DND-41 (cell line): Measurements from ENCODE around the gene ZFP64.

Experiments
- ATAC-seq: fragments of 200-7000 bp; cut with Tn5 transposase; 3 replicates; pipeline ENCODE4 v1.9.1; 2021; ENCODE audit warnings: low read depth; ENCODE audit not compliant: insufficient read depth
- DNase-seq: peaks from one replicate; pipeline ENCODE4 v3.0.0-alpha.2; 2020
- H2AFZ ChIP-seq: 2 replicates; pipeline ENCODE4 v1.6.0; 2012; ENCODE audit warnings: low read depth, low read length
- H3K27ac ChIP-seq: 2 replicates; pipeline ENCODE4 v1.5.1; 2012; ENCODE audit warnings: low read length, inconsistent platforms
- H3K27me3 ChIP-seq: fragments of 200-600 bp; sonication (generic); 2 replicates; pipeline ENCODE4 v1.6.0; 2012; ENCODE audit warnings: low read length, mild to moderate bottlenecking, inconsistent platforms; ENCODE audit not compliant: insufficient read depth, poor library complexity
- H3K36me3 ChIP-seq: 2 replicates; pipeline ENCODE4 v1.5.1; 2012; ENCODE audit warnings: low read length, inconsistent platforms; ENCODE audit not compliant: insufficient read depth
- H3K4me1 ChIP-seq: 2 replicates; pipeline ENCODE4 v1.5.1; 2012; ENCODE audit warnings: mild to moderate bottlenecking, low read length; ENCODE audit not compliant: insufficient read depth
- H3K4me2 ChIP-seq: 2 replicates; pipeline ENCODE4 v1.6.0; 2012; ENCODE audit warnings: mild to moderate bottlenecking, moderate library complexity, low read length, inconsistent platforms; ENCODE audit not compliant: insufficient read depth
- H3K4me3 ChIP-seq, 2 experiments: fragments of 200-600 bp in 1 of 2; shearing (Covaris generic) in 1 of 2; 2 replicates each; pipeline ENCODE4 v1.5.1; 2012 to 2016; ENCODE audit warnings: inconsistent platforms in 2 of 2, low read length in 2 of 2, mild to moderate bottlenecking in 2 of 2, low read depth in 1 of 2, moderate library complexity in 1 of 2
- H3K79me2 ChIP-seq: 2 replicates; pipeline ENCODE4 v1.6.0; 2012; ENCODE audit warnings: low read length, inconsistent platforms; ENCODE audit not compliant: insufficient read depth
- H3K9ac ChIP-seq: 2 replicates; pipeline ENCODE4 v1.6.0; 2012; ENCODE audit warnings: low read depth, mild to moderate bottlenecking, inconsistent platforms, low read length, moderate library complexity
- H3K9me3 ChIP-seq: 2 replicates; pipeline ENCODE4 v1.5.1; 2012; ENCODE audit warnings: low read length, moderate library complexity, mild to moderate bottlenecking, inconsistent platforms; ENCODE audit not compliant: insufficient read depth, severe bottlenecking
- H4K20me1 ChIP-seq: 2 replicates; pipeline ENCODE4 v1.6.0; 2012; ENCODE audit warnings: low read length; ENCODE audit not compliant: insufficient read depth
- CTCF ChIP-seq: IDR thresholded peaks from 2 replicates; pipeline ENCODE4 v1.5.1; 2012; ENCODE audit warnings: borderline replicate concordance, low read length, moderate library complexity, mild to moderate bottlenecking; ENCODE audit not compliant: poor library complexity, severe bottlenecking; ENCODE audit errors: extremely low read depth
- EZH2 ChIP-seq: IDR thresholded peaks from 3 replicates; pipeline ENCODE4 v1.6.1; 2012; ENCODE audit warnings: borderline replicate concordance, low read depth, mild to moderate bottlenecking, moderate library complexity, low read length, inconsistent platforms; ENCODE audit not compliant: severe bottlenecking

ZFP64 gene

GRCh38 chr20:52129611-52130010 lies 62.0 kb downstream of the ZFP64 start:
- no peaks in the 10 kb centered on the region for H3K79me2 ChIP-seq
- no peak overlapping the region for H3K4me2 ChIP-seq
- no peak for ATAC-seq
- no peak overlapping the region for H2AFZ ChIP-seq
- no peak overlapping the region for H3K27ac ChIP-seq
- no peak for DNase-seq
- no peaks in the 10 kb centered on the region for H3K4me1 ChIP-seq
- TF ChIP-seq CTCF (no peak), EZH2 (no peak)
- no peak overlapping the region for H3K4me3 ChIP-seq
- H3K36me3 ChIP-seq = no peaks in the 10 kb centered on the region
- no peaks in the 10 kb centered on the region for H3K27me3 ChIP-seq
- no peaks in the 10 kb centered on the region for H4K20me1 ChIP-seq
- H3K9ac ChIP-seq = no peak overlapping the region
- H3K9me3 ChIP-seq = no peaks in the 10 kb centered on the region

- no peak for ATAC-seq
- no peak overlapping the region for H3K27ac ChIP-seq
These were observed 64.3 kb downstream of the ZFP64 start for GRCh38 chr20:52127309-52127708.

GRCh38 chr20:52124821-52125220 lies 66.8 kb downstream of the ZFP64 start:
- no peaks in the 10 kb centered on the region for H3K9me3 ChIP-seq
- H3K4me1 ChIP-seq = no peaks in the 10 kb centered on the region
- no peaks in the 10 kb centered on the region for H3K79me2 ChIP-seq
- no peak overlapping the region for H3K4me2 ChIP-seq
- no peak overlapping the region for H3K4me3 ChIP-seq
- DNase-seq (no peak), ATAC-seq (no peak)
- no peak for TF ChIP-seq CTCF
- no peak for TF ChIP-seq EZH2
- no peak overlapping the region for H3K9ac ChIP-seq
- no peaks in the 10 kb centered on the region for H3K27me3 ChIP-seq
- H4K20me1 ChIP-seq = no peaks in the 10 kb centered on the region
- H2AFZ ChIP-seq = no peak overlapping the region
- H3K27ac ChIP-seq = no peak overlapping the region
- no peaks in the 10 kb centered on the region for H3K36me3 ChIP-seq

More at GRCh38 chr20:52127309-52127708, 64.3 kb downstream of the ZFP64 start:
- no peak for DNase-seq
- Histone ChIP-seq H3K9me3 (no peaks in the 10 kb centered on the region), H3K27me3 (no peaks in the 10 kb centered on the region), H3K4me3 (no peak overlapping the region), H3K4me1 (no peaks in the 10 kb centered on the region), H3K4me2 (no peak overlapping the region), H3K36me3 (no peaks in the 10 kb centered on the region), H3K9ac (no peak overlapping the region), H4K20me1 (no peaks in the 10 kb centered on the region), H3K79me2 (no peaks in the 10 kb centered on the region), H2AFZ (no peak overlapping the region)
- TF ChIP-seq CTCF (no peak), EZH2 (no peak)

- DNase-seq = no peak
- Histone ChIP-seq H3K9ac (no peak overlapping the region), H4K20me1 (no peaks in the 10 kb centered on the region)
These were observed 72.9 kb downstream of the ZFP64 start for GRCh38 chr20:52118696-52119095.

More at GRCh38 chr20:52118696-52119095, 72.9 kb downstream of the ZFP64 start:
- Histone ChIP-seq H3K79me2 (no peaks in the 10 kb centered on the region), H3K4me3 (no peak overlapping the region), H3K4me2 (no peak overlapping the region), H3K27me3 (no peaks in the 10 kb centered on the region), H3K9me3 (no peaks in the 10 kb centered on the region), H3K4me1 (no peaks in the 10 kb centered on the region), H3K27ac (no peak overlapping the region), H3K36me3 (no peaks in the 10 kb centered on the region), H2AFZ (no peak overlapping the region)
- ATAC-seq = no peak
- no peak for TF ChIP-seq CTCF
- no peak for TF ChIP-seq EZH2
